SIG-M5 (cell line): Measurements from ENCODE around the gene LIMA1.

Experiments used
- DNase-seq: peaks from one replicate; lab custom pipeline; 2025; lab: John Stamatoyannopoulos, UW

LIMA1 gene

GRCh38 chr12:50129290-50129689 is 154.0 kb downstream of the LIMA1 start:
- no peak for DNase-seq

- DNase-seq, result no peak
Measured at GRCh38 chr12:50127546-50127945, 155.8 kb downstream of the LIMA1 start.
